Transverse colon (tissue), 4 donors: ENCODE measurements around the gene EZH1. TPM values are rescaled to one million over a fixed set of nuclear protein-coding genes. Genes with fewer than 3 reads are reported as not detected.

Experiments used
- DNase-seq: peaks from one replicate; pipeline ENCODE4 v3.0.0-alpha.2; 2019
- H3K27ac ChIP-seq, 4 donors: fragments of 200-600 bp; sonication (generic); 2 replicates each; pipeline ENCODE4 v1.5.1; 2016 to 2018; ENCODE audit warnings: inconsistent platforms in 4 of 4
- H3K27me3 ChIP-seq: fragments of 200-600 bp; sonication (generic); 2 replicates; pipeline ENCODE4 v1.5.1; 2017; ENCODE audit warnings: inconsistent platforms
- H3K36me3 ChIP-seq, 4 donors: fragments of 200-600 bp; sonication (generic); 2 replicates each; pipeline ENCODE4 v1.5.1; 2017 to 2019; ENCODE audit warnings: inconsistent platforms in 4 of 4
- H3K4me1 ChIP-seq, 4 donors: fragments of 200-600 bp; sonication (generic); 2 replicates each; pipeline ENCODE4 v1.5.1; 2017 to 2020; ENCODE audit warnings: inconsistent platforms in 4 of 4
- H3K4me3 ChIP-seq, 4 donors: fragments of 200-600 bp; sonication (generic); 1 replicate in 1 of 4; 2 replicates in 3 of 4; pipeline versions ENCODE4 v1.5.1 to v1.6.1; 2017 to 2019; ENCODE audit warnings: inconsistent platforms in 4 of 4
- H3K9me3 ChIP-seq, 2 donors: fragments of 200-600 bp; sonication (generic); 2 replicates each; pipeline ENCODE4 v1.5.1; 2017 to 2019; ENCODE audit warnings: inconsistent platforms in 2 of 2
- CTCF ChIP-seq, 5 experiments: fragments of 200-600 bp in 3 of 5; fragments of 450-650 bp in 2 of 5; sonication (generic) in 3 of 5; IDR thresholded peaks; 1 replicate in 2 of 5; 2 replicates in 3 of 5; pipeline ENCODE4 v1.5.1; 2016 to 2017; ENCODE audit warnings: antibody characterized with exemption in 5 of 5, inconsistent platforms in 3 of 5, mild to moderate bottlenecking in 2 of 5, moderate library complexity in 1 of 5
- EP300 ChIP-seq: sonication (generic); formaldehyde crosslinking; IDR thresholded peaks from one replicate; pipeline ENCODE4 v1.6.1; 2017; ENCODE audit warnings: antibody characterized with exemption, low read depth
- POLR2A ChIP-seq: fragments of 450-650 bp; IDR thresholded peaks from one replicate; pipeline ENCODE4 v1.6.1; 2016; ENCODE audit warnings: antibody characterized with exemption, mild to moderate bottlenecking, moderate library complexity
- POLR2AphosphoS5 ChIP-seq, 3 donors: sonication (generic); formaldehyde crosslinking; IDR thresholded peaks; one replicate each; pipeline ENCODE4 v1.6.1; 2016; ENCODE audit warnings: antibody characterized with exemption in 3 of 3
- WGBS, 2 donors: methylation state at CpG; one replicate each; pipeline ENCODE4 v1.1.5; 2018; ENCODE audit warnings: low coverage in 1 of 2; 5-methylcytosine and 5-hydroxymethylcytosine counted together
- in situ Hi-C, 4 donors: fragments of 200-750 bp; cut with MboI; loops; one replicate each; pipeline versions ENCODE4 v1.15.0 to v1.15.1; 2017; ENCODE audit warnings: low sequenced_read_pairs in 3 of 4, low pct_ligation_motif_present in 1 of 4, low pct_unique_long_range_greater_than_20kb in 1 of 4
- intact Hi-C: fragments of 100-400 bp; cut with DNase I; formaldehyde crosslinking; loops from one replicate; pipeline ENCODE4 v1.15.1; 2023; ENCODE audit warnings: low total_unique reads
- total RNA-seq, 4 donors: library from RNA; depleted of rRNA; stranded (reverse); fragments of >200 nt; gene quantifications; one replicate each; pipeline ENCODE4 v1.1.0, GENCODE V29; 2016

Gene EZH1
- total RNA-seq, 4 donors from 2014 or later = 30.4 to 159 (median 43.4) TPM

DNA sequence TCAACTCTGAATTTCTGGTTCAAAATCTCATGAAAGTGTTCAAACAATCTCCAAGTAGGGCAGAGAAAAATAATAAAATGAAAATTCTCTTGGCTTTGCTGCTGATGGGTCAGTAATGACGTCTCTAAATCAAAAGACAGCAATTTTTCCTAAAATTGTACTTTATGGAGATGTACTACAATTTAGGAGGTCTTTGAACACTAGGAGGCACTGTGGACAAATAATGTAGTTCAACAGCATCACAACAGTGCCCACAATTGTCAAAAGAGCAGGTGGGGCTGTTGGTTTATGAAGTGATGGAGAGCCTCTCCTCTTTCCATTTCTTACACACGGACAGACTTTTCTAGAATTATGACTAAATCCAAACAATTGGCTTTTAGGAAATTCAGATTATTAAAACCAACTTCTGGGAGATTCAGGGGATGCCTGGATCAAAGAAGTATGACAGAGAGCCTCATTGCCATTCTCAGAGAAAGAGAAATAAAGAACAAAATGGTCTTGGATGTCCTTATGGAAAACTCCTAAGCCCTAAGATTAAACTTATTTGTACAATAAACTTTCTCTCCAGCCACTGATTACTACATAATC, 23.8 kb downstream of the EZH1 start:
- Histone ChIP-seq H3K36me3 (peaks cover 0 to 95% (median 42%) of the 10 kb centered on the region in 4 donors), H3K27ac (no peak overlapping the region), H3K4me1 (no peaks in the 10 kb centered on the region), H3K4me3 (no peak overlapping the region), H3K9me3 (no peaks in the 10 kb centered on the region), H3K27me3 (no peaks in the 10 kb centered on the region)
- 4 to 5% methylated on average over 2 of the region's 2 CpGs for WGBS, 2 donors
- intact Hi-C loops = loop anchor here (5.0 kb wide), 1 partner anchor 41 kb away; the partner anchor contains the start of gene RAMP2
- DNase-seq = no peak
- TF ChIP-seq POLR2A (no peak), CTCF (IDR thresholded peaks at IDR 0.05) (peak; percentile 57 to 71 (median 67)), POLR2AphosphoS5 (IDR thresholded peaks at IDR 0.05) (no peak), EP300 (no peak)
- in situ Hi-C loops = loop anchor here in 2 of 4 donors (25.0 kb wide), 1 partner anchor 216 kb away; no protein-coding TSS in a partner anchor

DNA sequence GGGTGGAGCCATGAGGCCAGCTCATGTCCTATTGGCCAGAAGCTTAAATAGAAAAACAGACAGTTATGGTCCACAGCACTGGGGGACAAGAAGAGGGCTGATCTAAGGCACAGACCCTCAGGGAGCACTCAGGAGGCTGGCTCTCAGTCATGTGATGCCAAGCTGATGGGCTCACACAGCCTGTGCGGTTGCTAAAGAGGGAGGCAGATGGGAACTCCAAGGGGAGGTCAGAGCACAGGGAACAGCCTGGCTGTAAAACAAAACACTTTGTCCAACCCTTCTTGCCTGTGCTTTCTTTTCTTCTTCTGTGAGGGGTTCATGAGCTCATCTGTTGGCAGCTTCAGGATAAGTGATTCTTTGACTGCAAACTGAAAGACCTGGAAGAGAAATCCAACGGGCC, 35.3 kb downstream of the EZH1 start:
- Histone ChIP-seq H3K9me3 (no peaks in the 10 kb centered on the region), H3K27me3 (no peaks in the 10 kb centered on the region), H3K27ac (no peak overlapping the region), H3K36me3 (peaks cover 3 to 91% (median 41%) of the 10 kb centered on the region in 4 donors), H3K4me1 (no peaks in the 10 kb centered on the region), H3K4me3 (no peak overlapping the region)
- in situ Hi-C loops = loop anchor here in 2 of 4 donors (25.0 kb wide), 1 partner anchor 228 kb away; no protein-coding TSS in a partner anchor
- intact Hi-C loops = no loop called here
- DNase-seq = no peak
- 83 to 94% methylated on average over 1 to 2 of the region's 2 CpGs for WGBS, 2 donors
- TF ChIP-seq POLR2AphosphoS5 (IDR thresholded peaks at IDR 0.05) (no peak), CTCF (IDR thresholded peaks at IDR 0.05) (no peak), EP300 (no peak), POLR2A (no peak)

DNA sequence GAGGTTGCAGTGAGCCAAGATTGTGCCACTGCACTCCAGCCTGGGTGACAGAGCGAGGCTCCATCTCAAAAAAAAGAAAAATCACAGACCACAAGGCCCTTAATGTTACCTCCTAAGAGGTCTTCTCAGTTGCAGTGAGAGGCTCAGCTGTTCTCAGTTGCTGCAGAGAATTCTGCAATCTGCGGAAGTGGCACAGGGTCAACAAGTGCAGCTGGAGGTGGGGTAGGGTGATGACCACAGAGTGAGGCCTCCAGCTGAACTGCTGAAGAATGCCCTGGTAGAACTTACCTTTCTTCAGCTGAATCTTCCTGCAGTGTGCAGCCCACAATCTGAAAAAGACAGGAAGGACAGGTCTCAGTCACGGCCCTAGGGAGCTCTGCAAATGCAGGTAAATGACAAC, 36.3 kb downstream of the EZH1 start:
- Histone ChIP-seq H3K4me1 (no peaks in the 10 kb centered on the region), H3K9me3 (no peaks in the 10 kb centered on the region), H3K4me3 (no peak overlapping the region), H3K27me3 (no peaks in the 10 kb centered on the region), H3K27ac (no peak overlapping the region), H3K36me3 (peaks cover 3 to 92% (median 45%) of the 10 kb centered on the region in 4 donors)
- no peak for DNase-seq
- in situ Hi-C loops = loop anchor here in 2 of 4 donors (25.0 kb wide), 1 partner anchor 229 kb away; no protein-coding TSS in a partner anchor
- WGBS, 2 donors = 98% methylated on average over 3 of the region's 3 CpGs; no CpG with 5 or more reads in 1 of the 2 donors
- TF ChIP-seq EP300 = no peak
- TF ChIP-seq CTCF (IDR thresholded peaks at IDR 0.05) = no peak
- no peak for TF ChIP-seq POLR2AphosphoS5 (IDR thresholded peaks at IDR 0.05)
- no peak for TF ChIP-seq POLR2A
- intact Hi-C loops = no loop called here

DNA sequence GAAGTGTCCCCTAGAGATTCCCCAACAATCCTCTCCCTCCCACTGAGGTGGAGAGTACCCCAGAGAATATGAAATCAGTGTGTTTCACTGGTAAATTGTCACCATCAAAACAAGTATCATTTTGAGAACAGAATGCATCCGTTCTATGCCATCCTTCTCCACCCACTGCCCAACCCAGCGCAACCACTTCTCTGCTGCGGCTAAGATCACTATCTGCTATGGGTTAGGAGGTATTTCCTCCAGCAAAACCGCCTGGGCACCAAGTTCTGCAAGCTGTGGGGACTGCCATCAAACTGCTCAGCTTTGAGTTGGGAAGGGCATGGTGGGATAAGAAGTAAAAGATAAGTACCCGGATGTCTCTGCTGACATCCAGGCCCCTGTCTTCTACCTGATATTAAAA, 38.1 kb downstream of the EZH1 start:
- no peaks in the 10 kb centered on the region for H3K27me3 ChIP-seq
- H3K27ac ChIP-seq = no peak overlapping the region
- WGBS, 2 donors = 90% methylated on average over 5 of the region's 5 CpGs; no CpG with 5 or more reads in 1 of the 2 donors
- peaks cover 3 to 98% (median 47%) of the 10 kb centered on the region in 4 donors for H3K36me3 ChIP-seq
- no peak for TF ChIP-seq POLR2A
- TF ChIP-seq POLR2AphosphoS5 (IDR thresholded peaks at IDR 0.05) = no peak
- no peak for TF ChIP-seq CTCF (IDR thresholded peaks at IDR 0.05)
- TF ChIP-seq EP300 = no peak
- no peaks in the 10 kb centered on the region for H3K9me3 ChIP-seq
- no peaks in the 10 kb centered on the region for H3K4me1 ChIP-seq
- no peak overlapping the region for H3K4me3 ChIP-seq
- in situ Hi-C loops = loop anchor here in 2 of 4 donors (25.0 kb wide), 1 partner anchor 231 kb away; no protein-coding TSS in a partner anchor
- intact Hi-C loops = no loop called here
- DNase-seq = no peak
